HT1080 (cell line): ENCODE measurements around the gene LRCH1. TPM values are rescaled to one million over a fixed set of nuclear protein-coding genes. Genes with fewer than 3 reads are reported as not detected.

ENCODE experiments used
- DNase-seq: peaks from one replicate; pipeline ENCODE4 v3.0.0-alpha.2; 2015; ENCODE audit warnings: low read depth
- total RNA-seq: library from RNA; depleted of rRNA; stranded (reverse); fragments of >200 nt; shearing (Covaris generic); gene quantifications from 2 replicates; pipeline ENCODE4 v1.2.3, GENCODE V29; 2014

Gene LRCH1
- total RNA-seq, 1 experiment from 2014 or later: 6.4 TPM

GRCh38 chr13:46687810-46688209 lies 134.8 kb downstream of the LRCH1 start:
- peak; percentile 58 for DNase-seq

DNA sequence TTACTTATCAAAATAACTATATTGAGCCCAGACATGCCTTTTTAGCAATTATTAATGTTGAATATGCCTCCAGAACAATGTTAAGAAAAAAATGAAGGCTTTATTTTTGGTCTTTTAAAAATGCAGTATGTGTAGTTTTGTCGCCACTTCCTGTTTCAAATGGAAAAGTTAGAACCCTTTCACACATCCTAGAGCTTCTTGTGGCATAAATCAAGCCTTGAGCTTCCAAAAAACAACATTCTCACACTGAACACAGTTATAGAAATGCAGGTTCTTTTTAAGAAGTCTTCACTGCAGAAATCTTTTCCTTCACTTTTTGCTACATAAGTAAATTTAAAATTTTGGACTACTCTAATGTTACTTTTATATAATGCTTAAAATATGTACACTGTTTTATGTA lies 135.3 kb downstream of the LRCH1 start:
- DNase-seq: no peak

- DNase-seq: no peak
These were observed 145.0 kb downstream of the LRCH1 start for GRCh38 chr13:46698014-46698413.

DNA sequence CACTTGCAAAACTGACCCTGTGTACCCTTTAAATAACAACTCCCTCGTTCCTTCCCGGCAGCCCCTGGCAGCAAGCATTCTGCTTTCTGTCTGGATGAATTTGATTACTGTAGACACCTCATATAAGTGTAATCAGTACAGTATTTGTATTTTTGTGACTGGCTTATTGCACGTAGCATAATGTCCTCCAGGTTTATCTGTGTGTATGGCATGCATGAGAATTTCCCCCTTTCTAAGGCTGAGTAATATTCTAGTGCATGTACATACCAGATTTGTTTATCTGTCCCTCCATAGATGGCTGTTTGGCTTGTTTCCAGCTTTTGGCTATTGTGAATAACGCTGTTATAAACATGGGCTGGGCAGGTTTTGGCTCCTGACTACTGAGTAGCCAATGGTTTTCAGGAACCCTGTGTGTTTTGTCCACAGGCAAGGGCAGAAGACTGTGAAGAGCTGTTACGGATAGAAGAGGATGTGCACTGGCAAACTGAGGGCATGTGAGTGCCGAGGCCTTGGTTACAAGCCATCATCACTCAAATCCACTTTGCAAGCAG lies 146.0 kb downstream of the LRCH1 start:
- DNase-seq: no peak

DNA sequence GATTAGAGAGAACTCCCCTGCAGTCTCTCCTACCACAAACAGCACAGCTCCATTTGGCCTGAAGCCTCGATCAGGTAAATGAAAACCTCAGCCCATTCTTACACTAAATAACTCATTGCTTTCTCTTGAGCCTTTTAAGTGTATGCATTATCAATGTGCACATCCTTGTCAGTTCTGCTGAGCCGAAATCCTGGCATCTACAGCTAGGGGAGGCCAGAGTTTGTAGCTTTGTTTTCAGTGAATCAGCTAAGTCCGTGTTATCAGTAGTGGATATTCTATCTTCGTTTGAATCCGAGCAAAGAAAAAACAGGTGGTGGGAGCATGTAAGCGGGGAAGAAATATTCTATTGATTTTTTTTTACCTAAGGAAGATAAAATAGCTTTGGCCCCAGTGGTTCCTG lies 159.6 kb downstream of the LRCH1 start:
- DNase-seq: no peak

DNA sequence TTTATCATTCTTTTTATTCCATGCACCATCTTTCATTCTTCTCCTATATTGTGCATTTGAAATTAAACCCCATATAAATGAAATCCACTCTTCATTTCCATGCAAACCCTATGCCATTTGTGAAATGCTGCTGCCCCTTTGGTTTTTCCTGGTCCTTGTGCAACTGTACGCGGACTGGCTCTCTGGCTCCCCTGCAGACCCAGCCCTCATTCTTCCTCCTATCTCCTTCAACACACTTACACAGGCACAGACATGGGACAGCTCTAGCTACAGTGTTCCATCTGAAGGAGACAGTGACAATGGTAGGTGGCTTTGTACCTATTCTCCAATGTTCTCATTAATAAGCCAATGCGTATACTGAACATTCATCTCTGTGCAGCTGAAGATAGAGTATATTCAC lies 162.4 kb downstream of the LRCH1 start:
- DNase-seq: no peak

DNA sequence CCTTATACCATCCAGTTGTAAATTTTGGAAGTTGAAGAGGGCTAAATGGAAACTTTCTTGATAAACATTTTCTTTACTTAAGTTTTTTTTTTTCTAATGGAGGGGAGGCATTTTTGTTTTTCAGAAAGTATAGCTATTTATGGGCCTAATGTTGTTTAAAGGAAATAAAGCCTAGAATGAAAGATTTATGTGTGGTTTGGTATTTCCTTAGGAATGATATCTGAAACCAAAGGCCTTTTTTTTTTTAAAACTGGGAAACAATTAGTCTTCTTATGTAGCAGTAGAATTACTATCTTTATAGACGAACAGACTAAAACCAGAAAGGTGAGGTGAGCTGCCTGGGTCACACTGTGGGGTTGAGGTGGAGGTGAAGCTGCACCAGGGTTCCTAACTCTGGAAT lies 163.9 kb downstream of the LRCH1 start:
- DNase-seq: no peak

- DNase-seq: no peak
These were observed 164.3 kb downstream of the LRCH1 start for GRCh38 chr13:46717275-46717674.

GRCh38 chr13:46717856-46718255 lies 164.9 kb downstream of the LRCH1 start:
- DNase-seq: no peak

DNA sequence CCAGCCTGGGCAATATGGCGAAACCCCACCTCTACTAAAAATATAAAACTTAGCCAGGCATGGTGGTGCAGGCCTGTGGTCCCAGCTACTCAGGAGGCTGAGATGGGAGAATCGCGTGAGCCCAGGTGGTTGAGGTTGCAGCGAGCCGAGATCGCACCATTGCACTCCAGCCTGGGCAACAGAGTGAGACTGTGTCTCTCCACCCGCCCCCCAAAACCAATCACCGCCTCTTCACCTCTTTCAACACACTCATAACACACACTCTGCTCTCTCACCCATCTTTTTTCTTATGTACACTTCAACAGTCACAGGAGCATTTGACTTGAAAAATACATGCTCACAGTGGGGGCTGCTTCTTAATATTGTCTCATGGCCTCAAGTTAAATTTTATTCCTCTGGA lies 167.2 kb downstream of the LRCH1 start:
- DNase-seq: no peak

- DNase-seq: no peak
These were observed 168.1 kb downstream of the LRCH1 start for GRCh38 chr13:46721054-46721453.

DNA sequence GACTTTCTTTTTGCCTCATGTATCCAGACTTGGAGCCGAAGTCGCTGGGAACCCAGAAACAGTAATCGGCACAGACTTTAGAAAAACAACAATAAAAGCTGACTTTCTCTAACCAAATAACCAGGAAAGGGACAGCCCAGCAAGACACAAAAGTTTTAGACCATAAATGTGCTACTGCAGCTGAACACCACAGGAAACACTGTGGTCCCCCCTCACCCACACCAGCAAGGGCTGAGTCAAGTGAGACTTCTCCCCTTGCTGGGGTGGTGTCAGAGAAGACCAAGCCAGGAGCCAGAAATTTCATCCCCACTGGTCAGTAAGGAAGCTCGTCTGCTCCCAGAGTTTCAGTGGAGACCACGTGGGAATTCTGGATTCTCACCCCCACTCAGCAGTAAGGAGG lies 173.4 kb downstream of the LRCH1 start:
- no peak for DNase-seq

DNA sequence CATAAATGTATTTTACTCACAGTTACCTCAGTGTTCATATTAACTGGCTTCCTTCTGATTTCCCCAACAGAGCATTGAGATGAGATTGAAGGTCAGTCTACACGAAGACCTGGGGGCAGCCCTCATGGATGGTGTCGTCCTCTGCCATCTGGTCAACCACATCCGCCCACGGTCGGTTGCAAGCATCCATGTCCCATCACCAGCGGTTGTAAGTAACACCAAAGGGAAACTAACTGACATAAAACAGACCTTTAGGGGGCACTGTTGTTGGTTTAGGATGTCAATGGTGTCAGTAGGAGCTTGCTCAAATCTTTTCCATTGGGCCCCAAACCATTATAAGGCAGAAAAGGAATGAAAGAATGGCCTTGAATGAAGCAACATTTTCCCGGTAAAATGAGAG lies 175.8 kb downstream of the LRCH1 start:
- DNase-seq: peak; percentile 12

DNA sequence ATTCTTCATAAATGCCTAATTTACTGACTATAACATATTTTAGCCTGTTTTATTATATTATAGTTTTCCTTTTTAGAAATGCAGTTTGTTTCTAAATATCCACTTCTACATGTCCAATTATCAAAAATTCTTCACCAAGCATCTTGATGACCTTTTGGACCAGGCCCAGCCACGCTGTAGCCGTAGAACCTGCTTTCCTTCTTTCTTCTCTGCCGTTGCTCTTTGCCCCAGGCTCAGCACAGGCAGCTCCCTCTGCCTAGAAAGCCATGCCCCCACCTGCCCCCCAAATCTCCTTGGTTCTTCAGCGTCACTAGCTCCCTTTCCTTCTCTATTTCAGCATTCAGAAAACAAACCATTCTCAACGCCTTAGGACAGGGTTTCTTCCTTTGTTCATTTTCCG lies 178.6 kb downstream of the LRCH1 start:
- DNase-seq: no peak

GRCh38 chr13:46735425-46735824 lies 182.5 kb downstream of the LRCH1 start:
- no peak for DNase-seq

GRCh38 chr13:46736541-46737310 lies 183.8 kb downstream of the LRCH1 start:
- no peak for DNase-seq

- no peak for DNase-seq
These were observed 185.1 kb downstream of the LRCH1 start for GRCh38 chr13:46738055-46738454.

- DNase-seq: no peak
These were observed 185.8 kb downstream of the LRCH1 start for GRCh38 chr13:46738766-46739165.

DNA sequence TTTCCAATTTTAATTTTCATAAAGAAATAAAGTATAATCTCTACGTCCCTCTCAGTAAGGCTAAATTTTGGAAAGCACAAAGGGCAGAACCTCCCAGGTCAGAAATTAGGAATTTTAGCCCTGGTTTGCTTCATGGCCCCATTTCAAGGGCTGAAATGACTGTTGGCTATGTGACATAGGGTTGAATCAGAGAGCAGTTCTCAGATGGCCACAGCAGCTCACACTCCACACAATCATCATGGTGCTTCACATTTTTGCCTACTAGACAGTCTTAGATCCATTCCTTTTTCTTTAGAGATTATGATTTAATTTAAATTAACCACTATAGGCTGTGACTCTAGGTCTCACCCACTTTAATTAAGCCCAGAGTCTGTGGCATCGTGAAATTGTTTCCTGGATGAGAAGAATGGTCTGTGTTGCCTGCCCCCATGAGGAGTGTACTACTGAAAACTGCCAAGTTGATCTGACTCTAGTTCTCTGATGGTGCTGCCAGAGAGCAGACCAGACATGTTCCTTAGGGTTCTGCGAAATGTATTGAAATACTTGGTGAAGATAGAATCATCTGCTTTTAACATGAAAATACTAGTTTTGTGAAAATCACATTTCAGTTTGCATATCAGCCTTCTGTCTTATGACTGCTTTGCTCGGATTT lies 186.6 kb downstream of the LRCH1 start:
- DNase-seq: no peak

- DNase-seq: no peak
These were observed 190.2 kb downstream of the LRCH1 start for GRCh38 chr13:46743191-46743590.

DNA sequence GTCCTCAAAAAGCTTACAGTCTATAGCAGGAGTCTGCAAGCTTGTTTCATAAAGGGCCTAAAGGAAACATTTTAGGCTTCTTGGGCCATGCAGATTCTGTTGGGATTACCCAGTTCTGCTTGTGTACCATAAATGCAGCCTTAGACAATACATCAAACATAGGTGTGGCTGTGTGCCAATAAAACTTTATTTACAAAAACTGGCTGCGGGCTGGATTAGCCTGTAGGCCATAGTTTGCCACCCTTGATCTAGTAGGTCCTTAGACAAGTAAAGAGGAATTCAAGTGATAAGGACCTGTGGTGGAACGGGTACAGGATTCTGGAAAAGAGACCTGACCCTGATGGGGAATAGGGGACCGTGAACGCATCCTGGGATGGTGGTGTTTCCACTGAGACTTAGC lies 192.1 kb downstream of the LRCH1 start:
- no peak for DNase-seq

GRCh38 chr13:46745706-46746105 lies 192.7 kb downstream of the LRCH1 start:
- DNase-seq: no peak
